Suprapubic skin (tissue), 4 donors: ENCODE results near the gene CRTC2. TPM values are rescaled to one million over a fixed set of nuclear protein-coding genes. Genes with fewer than 3 reads are reported as not detected.

Source experiments
- DNase-seq, 2 donors: peaks; one replicate each; pipeline ENCODE4 v3.0.0-alpha.2; 2019; ENCODE audit warnings: low spot score in 2 of 2
- H3K27ac ChIP-seq: fragments of 200-600 bp; sonication (generic); one replicate; pipeline ENCODE4 v1.5.1; 2019
- H3K27me3 ChIP-seq: fragments of 200-600 bp; sonication (generic); one replicate; pipeline ENCODE4 v1.5.1; 2019
- H3K36me3 ChIP-seq: fragments of 200-600 bp; sonication (generic); one replicate; pipeline ENCODE4 v1.5.1; 2019
- H3K4me1 ChIP-seq: fragments of 200-600 bp; sonication (generic); one replicate; pipeline ENCODE4 v1.5.1; 2019
- H3K4me3 ChIP-seq: fragments of 200-600 bp; sonication (generic); one replicate; pipeline ENCODE4 v1.5.1; 2019; ENCODE audit warnings: mild to moderate bottlenecking
- H3K9me3 ChIP-seq: fragments of 200-600 bp; sonication (generic); one replicate; pipeline ENCODE4 v1.5.1; 2019
- EP300 ChIP-seq: sonication (generic); formaldehyde crosslinking; IDR thresholded peaks from one replicate; pipeline ENCODE4 v1.6.1; 2017; ENCODE audit warnings: antibody characterized with exemption
- POLR2A ChIP-seq, 2 donors: fragments of 450-650 bp; IDR thresholded peaks; one replicate each; pipeline ENCODE4 v1.6.1; 2017; ENCODE audit warnings: antibody characterized with exemption in 2 of 2, mild to moderate bottlenecking in 2 of 2, moderate library complexity in 2 of 2
- POLR2AphosphoS5 ChIP-seq, 3 donors: sonication (generic); formaldehyde crosslinking; IDR thresholded peaks; one replicate each; pipeline ENCODE4 v1.6.1; 2017; ENCODE audit warnings: antibody characterized with exemption in 3 of 3
- WGBS: methylation state at CpG from one replicate; pipeline ENCODE4 v1.1.5; 2018; 5-methylcytosine and 5-hydroxymethylcytosine counted together
- total RNA-seq, 4 donors: library from RNA; depleted of rRNA; stranded (reverse); fragments of >200 nt; gene quantifications; one replicate each; pipeline ENCODE4 v1.1.0, GENCODE V29; 2016
- TF ChIP-seq, protein P1 (sequence below), 2 donors: fragments of 200-600 bp in 1 of 2; fragments of 450-650 bp in 1 of 2; sonication (generic) in 1 of 2; IDR thresholded peaks; one replicate each; pipeline ENCODE4 v1.5.1; 2016 to 2019; ENCODE audit warnings: antibody characterized with exemption in 2 of 2, mild to moderate bottlenecking in 1 of 2, moderate library complexity in 1 of 2

The CRTC2 gene
- total RNA-seq, 4 donors from 2014 or later, result 19.3 to 36.2 (median 24.5) TPM

DNA sequence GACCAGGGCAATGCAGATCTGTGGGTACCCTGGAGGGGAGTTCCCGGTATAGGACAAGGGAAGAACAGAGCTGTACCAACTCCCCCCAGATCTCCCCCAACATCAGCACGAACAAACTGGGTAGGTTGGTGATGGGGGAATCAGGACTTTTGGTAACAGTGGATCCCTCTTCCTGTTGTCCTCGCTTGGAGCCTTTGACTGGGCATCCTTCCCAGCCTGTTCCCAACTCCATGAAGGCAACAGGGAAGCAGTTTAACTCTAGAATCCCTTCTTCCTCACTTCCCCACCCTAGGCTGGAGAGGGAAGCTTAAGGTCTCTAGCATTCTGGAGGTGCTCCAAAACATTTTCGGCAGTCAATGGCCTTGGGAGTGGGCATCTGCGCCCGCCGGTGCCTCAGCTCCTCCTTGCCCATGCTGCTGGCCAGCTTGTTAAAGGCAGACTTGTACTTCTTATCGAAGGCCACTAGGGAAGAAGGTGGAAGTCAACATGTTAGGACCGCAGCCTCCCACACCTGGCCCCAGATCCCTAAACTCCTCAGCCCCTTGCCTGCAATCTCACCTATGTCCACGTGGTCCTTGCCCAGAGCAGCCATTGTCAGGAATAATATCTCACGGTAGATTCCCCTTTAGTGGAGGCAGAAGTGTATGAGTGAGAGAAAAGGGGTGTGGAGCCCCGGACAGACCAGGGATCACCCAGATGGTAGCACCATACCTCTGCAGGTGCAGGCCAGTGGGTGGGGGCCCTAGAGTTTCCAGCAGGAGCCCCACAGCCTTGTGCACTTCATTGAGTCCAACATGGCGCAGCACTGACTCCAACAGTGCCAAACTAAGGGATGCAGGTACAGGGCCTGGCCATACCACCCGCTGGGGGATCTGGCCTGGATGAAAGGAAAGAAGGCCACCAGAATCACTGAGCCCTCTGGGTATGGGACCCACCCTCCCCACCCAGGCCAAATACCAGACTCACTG is 28.1 kb downstream of the CRTC2 start:
- no peak for TF ChIP-seq EP300
- TF ChIP-seq POLR2A (IDR thresholded peaks at IDR 0.05), result no peak
- TF ChIP-seq, protein P1, sequence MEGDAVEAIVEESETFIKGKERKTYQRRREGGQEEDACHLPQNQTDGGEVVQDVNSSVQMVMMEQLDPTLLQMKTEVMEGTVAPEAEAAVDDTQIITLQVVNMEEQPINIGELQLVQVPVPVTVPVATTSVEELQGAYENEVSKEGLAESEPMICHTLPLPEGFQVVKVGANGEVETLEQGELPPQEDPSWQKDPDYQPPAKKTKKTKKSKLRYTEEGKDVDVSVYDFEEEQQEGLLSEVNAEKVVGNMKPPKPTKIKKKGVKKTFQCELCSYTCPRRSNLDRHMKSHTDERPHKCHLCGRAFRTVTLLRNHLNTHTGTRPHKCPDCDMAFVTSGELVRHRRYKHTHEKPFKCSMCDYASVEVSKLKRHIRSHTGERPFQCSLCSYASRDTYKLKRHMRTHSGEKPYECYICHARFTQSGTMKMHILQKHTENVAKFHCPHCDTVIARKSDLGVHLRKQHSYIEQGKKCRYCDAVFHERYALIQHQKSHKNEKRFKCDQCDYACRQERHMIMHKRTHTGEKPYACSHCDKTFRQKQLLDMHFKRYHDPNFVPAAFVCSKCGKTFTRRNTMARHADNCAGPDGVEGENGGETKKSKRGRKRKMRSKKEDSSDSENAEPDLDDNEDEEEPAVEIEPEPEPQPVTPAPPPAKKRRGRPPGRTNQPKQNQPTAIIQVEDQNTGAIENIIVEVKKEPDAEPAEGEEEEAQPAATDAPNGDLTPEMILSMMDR (IDR thresholded peaks at IDR 0.05), result no peak
- TF ChIP-seq POLR2AphosphoS5 (IDR thresholded peaks at IDR 0.05), result no peak
- Histone ChIP-seq H3K27me3 (no peaks in the 10 kb centered on the region), H3K4me1 (peaks cover 7% of the 10 kb centered on the region), H3K27ac (no peak overlapping the region), H3K36me3 (peaks cover 46% of the 10 kb centered on the region), H3K9me3 (no peaks in the 10 kb centered on the region), H3K4me3 (no peak overlapping the region)
- WGBS, result 90% methylated on average over 13 of the region's 14 CpGs
- no peak for DNase-seq

DNA sequence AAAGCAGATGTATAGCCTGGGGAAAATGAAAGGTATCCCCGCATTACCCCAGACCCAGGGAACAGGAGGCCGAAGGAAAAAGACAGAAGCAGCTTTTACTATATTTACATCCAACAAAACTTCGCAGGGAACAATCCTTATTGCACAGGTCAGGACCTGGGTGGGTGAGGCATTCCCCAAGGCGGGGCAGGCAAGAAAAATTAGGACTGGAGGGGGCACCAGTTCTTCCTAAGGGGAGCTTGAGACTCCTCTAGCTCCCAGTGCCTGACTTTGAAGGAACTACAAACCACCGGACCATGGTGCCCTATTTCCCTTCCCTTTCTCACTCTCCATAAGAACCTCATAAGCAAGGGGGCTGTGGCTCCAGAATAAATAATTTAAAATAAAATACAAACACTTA is 29.0 kb downstream of the CRTC2 start:
- no peak overlapping the region for H3K27ac ChIP-seq
- no peak for DNase-seq
- 87% methylated on average over 5 of the region's 5 CpGs for WGBS

DNA sequence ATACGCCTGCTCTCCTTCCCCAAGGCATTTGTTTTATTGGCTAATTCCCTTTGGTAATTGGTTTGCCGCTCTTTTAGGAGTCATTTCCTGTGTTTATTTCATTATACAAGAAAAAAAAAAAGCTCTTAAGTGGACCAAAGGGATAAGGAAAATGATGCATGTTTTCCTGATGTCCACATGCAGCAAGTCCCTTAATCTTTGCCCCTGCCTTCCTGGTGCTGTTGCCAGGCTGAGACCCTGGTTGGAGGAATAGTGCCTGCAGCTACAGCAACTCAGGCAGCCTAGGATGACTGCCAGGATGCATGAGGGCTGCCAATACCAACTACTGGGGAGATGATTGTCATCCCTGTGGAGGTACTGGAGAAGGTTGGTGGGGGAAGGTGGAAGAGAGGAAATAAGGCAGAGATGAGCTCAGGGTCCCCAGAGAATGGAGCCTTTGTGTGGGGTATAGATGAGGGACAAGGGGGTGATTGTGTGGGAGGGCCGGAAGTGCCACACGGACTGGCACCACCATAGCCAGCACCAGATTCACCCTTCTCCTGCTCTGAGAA is 29.5 kb downstream of the CRTC2 start:
- no peaks in the 10 kb centered on the region for H3K27me3 ChIP-seq
- H3K9me3 ChIP-seq, result no peaks in the 10 kb centered on the region
- no peak for TF ChIP-seq POLR2AphosphoS5 (IDR thresholded peaks at IDR 0.05)
- no peak for TF ChIP-seq EP300
- no peak for TF ChIP-seq POLR2A (IDR thresholded peaks at IDR 0.05)
- TF ChIP-seq, protein P1 (IDR thresholded peaks at IDR 0.05), result no peak
- H3K36me3 ChIP-seq, result peaks cover 33% of the 10 kb centered on the region
- H3K4me3 ChIP-seq, result no peak overlapping the region
- no peak overlapping the region for H3K27ac ChIP-seq
- no peak for DNase-seq
- 52% methylated on average over 4 of the region's 4 CpGs for WGBS
- peaks cover 11% of the 10 kb centered on the region for H3K4me1 ChIP-seq

More for the DNA sequence above, 29.0 kb downstream of the CRTC2 start:
- peaks cover 38% of the 10 kb centered on the region for H3K36me3 ChIP-seq
- no peaks in the 10 kb centered on the region for H3K9me3 ChIP-seq
- TF ChIP-seq, protein P1 (IDR thresholded peaks at IDR 0.05), result no peak
- no peak for TF ChIP-seq POLR2AphosphoS5 (IDR thresholded peaks at IDR 0.05)
- TF ChIP-seq EP300, result no peak
- no peak for TF ChIP-seq POLR2A (IDR thresholded peaks at IDR 0.05)
- H3K4me3 ChIP-seq, result no peak overlapping the region
- peaks cover 7% of the 10 kb centered on the region for H3K4me1 ChIP-seq
- no peaks in the 10 kb centered on the region for H3K27me3 ChIP-seq

DNA sequence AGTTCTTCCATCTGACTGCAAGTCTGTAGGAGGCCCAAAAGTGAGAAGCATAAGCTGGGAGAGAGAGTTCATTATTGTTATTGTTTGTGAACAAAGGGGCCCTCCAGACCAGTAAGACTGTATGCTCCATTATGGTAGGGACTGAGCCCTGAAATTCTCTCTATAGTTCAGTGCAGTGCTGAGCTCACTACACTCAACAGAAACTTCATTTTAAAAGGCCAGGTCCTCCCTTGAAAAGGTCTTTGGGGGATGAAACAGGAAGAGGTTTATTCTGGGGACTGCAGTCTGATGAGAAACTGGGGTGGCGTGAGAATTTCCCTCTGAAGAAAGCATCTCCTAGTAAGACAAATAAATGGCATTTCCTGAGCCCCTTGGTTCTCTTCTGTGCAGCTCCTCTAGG is 30.2 kb downstream of the CRTC2 start:
- TF ChIP-seq EP300, result no peak
- 76% methylated on average over 1 of the region's 1 CpG for WGBS
- H3K36me3 ChIP-seq, result peaks cover 27% of the 10 kb centered on the region
- DNase-seq, result no peak
- H3K4me3 ChIP-seq, result no peak overlapping the region
- H3K27me3 ChIP-seq, result no peaks in the 10 kb centered on the region
- H3K4me1 ChIP-seq, result peaks cover 16% of the 10 kb centered on the region
- no peaks in the 10 kb centered on the region for H3K9me3 ChIP-seq
- H3K27ac ChIP-seq, result no peak overlapping the region

DNA sequence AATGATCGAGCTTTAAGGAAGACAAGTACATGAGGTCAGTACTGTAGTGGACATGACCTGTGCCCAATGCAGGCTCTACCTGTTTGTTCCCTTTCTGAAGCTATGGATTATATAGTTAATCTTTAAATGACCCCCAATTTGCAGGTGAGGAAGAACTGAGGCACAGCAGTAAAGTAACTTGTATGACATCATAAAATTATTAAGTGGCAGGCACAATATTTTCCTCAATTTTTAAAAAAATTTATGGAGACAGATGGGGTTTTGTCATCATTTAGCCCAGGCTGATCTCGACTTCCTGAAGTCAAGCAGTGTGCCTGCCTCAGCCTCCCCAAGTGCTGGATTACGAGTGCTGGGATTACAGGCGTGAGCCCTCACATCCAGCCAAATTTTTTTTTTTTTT is 32.0 kb downstream of the CRTC2 start:
- WGBS, result 82% methylated on average over 4 of the region's 4 CpGs
- Histone ChIP-seq H3K27me3 (no peaks in the 10 kb centered on the region), H3K9me3 (no peaks in the 10 kb centered on the region), H3K36me3 (peaks cover 12% of the 10 kb centered on the region), H3K27ac (no peak overlapping the region), H3K4me3 (no peak overlapping the region), H3K4me1 (peaks cover 21% of the 10 kb centered on the region)
- TF ChIP-seq, protein P1 (IDR thresholded peaks at IDR 0.05), result no peak
- TF ChIP-seq POLR2A (IDR thresholded peaks at IDR 0.05), result no peak
- TF ChIP-seq EP300, result no peak
- no peak for TF ChIP-seq POLR2AphosphoS5 (IDR thresholded peaks at IDR 0.05)
- no peak for DNase-seq
